ENCODE results near the gene BHLHE23.

- no peak for TF ChIP-seq CTCF (IDR thresholded peaks at IDR 0.05)
- TF ChIP-seq POLR2A (IDR thresholded peaks at IDR 0.05) = no peak
These were observed 5.8 kb downstream of the BHLHE23 start for GRCh38 chr20:63000958-63001357.

Measured in vagina (tissue), 2 donors.